Upper lobe of right lung (tissue), 1 donor: ENCODE data around the gene PANK1. TPM values are rescaled to one million over a fixed set of nuclear protein-coding genes. Genes with fewer than 3 reads are reported as not detected.
A peak's percentile ranks its signal among the peaks of the same experiment; 100 is the strongest.

Source experiments
- ATAC-seq: fragments of 200-7000 bp; cut with Tn5 transposase; one replicate; pipeline ENCODE4 v1.9.1; 2020; ENCODE audit warnings: mild to moderate bottlenecking, moderate library complexity
- DNase-seq: peaks from one replicate; pipeline ENCODE4 v3.0.0-alpha.2; 2020
- H3K27ac ChIP-seq: fragments of 200-600 bp; one replicate; pipeline ENCODE4 v1.8.0; 2022
- H3K27me3 ChIP-seq: fragments of 200-600 bp; one replicate; pipeline ENCODE4 v1.8.0; 2022; ENCODE audit warnings: mild to moderate bottlenecking
- H3K36me3 ChIP-seq: fragments of 200-600 bp; one replicate; pipeline ENCODE4 v1.8.0; 2022
- H3K4me1 ChIP-seq: fragments of 200-600 bp; one replicate; pipeline ENCODE4 v1.8.0; 2022
- H3K4me3 ChIP-seq: fragments of 200-600 bp; one replicate; pipeline ENCODE4 v1.8.0; 2022; ENCODE audit warnings: mild to moderate bottlenecking
- H3K9me3 ChIP-seq: fragments of 200-600 bp; one replicate; pipeline ENCODE4 v1.8.0; 2022
- intact Hi-C: fragments of 100-400 bp; cut with DNase I; formaldehyde crosslinking; loops from one replicate; pipeline ENCODE4 v1.11.0; 2022
- total RNA-seq: library from RNA; stranded (reverse); fragmentation: NEBNext Ultra II Directional; extraction: Animal tissue kit (Norgen Biotek cat#: 25700); gene quantifications from one replicate; pipeline ENCODE4 v1.2.1, GENCODE V29; 2021
- TF ChIP-seq, protein P1 (sequence below): fragments of 200-600 bp; IDR thresholded peaks from one replicate; pipeline ENCODE4 v1.8.0; 2022; ENCODE audit warnings: antibody characterized with exemption
- donor health status: DM: no; HTN: yes; CAD: no; lungs with severe emphysema.

PANK1 gene
- total RNA-seq, 1 donor from 2014 or later = 8.0 TPM

DNA sequence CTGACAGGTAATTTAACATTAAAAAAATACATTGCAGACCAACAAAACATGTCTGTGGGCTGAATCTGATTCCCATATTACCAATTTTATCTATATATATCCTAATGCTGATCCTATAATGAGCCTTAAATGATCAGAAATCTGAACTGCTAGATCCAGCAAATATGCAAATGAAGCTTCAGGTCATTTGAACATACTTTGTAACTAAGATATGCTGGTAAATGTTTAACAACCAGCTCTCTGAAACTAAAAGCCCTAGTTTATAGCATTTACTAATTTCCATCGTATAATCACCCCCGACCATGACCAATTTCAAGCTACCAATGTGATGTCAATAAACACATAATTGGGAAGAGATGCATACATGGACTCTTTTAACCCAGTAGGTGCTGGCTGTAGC, 42.1 kb downstream of the PANK1 start:
- no peaks in the 10 kb centered on the region for H3K9me3 ChIP-seq
- TF ChIP-seq, protein P1, sequence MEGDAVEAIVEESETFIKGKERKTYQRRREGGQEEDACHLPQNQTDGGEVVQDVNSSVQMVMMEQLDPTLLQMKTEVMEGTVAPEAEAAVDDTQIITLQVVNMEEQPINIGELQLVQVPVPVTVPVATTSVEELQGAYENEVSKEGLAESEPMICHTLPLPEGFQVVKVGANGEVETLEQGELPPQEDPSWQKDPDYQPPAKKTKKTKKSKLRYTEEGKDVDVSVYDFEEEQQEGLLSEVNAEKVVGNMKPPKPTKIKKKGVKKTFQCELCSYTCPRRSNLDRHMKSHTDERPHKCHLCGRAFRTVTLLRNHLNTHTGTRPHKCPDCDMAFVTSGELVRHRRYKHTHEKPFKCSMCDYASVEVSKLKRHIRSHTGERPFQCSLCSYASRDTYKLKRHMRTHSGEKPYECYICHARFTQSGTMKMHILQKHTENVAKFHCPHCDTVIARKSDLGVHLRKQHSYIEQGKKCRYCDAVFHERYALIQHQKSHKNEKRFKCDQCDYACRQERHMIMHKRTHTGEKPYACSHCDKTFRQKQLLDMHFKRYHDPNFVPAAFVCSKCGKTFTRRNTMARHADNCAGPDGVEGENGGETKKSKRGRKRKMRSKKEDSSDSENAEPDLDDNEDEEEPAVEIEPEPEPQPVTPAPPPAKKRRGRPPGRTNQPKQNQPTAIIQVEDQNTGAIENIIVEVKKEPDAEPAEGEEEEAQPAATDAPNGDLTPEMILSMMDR = no peak
- no peaks in the 10 kb centered on the region for H3K27me3 ChIP-seq
- H3K4me3 ChIP-seq = no peak overlapping the region
- no peak overlapping the region for H3K27ac ChIP-seq
- ATAC-seq (no peak), DNase-seq (no peak)
- intact Hi-C loops = no loop called here
- no peaks in the 10 kb centered on the region for H3K4me1 ChIP-seq
- H3K36me3 ChIP-seq = no peaks in the 10 kb centered on the region

DNA sequence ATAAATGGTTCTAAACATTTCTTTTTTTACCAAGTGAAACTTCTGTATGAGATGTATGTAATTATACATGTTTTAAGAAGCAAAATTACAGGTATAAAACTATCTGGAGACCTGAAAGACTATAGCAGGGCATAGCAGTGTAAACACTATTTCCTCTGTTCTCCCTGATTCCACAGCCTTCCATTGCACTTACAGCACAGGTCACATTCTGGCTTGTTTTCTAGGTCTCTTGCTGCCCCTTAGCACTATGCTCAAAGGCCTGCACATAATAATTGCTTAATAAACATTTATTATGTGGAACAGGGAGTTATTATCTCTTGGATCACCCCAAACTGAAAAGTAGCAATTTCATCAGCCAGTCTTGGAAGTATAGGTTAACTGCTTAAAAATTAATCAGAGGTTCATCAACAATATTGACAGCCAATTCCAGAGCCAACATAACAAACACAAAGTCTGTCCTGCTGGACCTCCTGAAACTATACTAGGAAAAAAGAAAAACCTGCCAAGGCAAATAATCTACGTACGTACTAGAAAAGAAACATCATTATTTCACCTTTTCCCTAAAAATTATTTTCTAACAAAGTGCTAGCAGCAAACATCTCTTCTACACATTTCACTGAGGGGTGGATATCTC, 43.2 kb downstream of the PANK1 start:
- TF ChIP-seq, protein P1 = no peak
- intact Hi-C loops = no loop called here
- no peaks in the 10 kb centered on the region for H3K4me1 ChIP-seq
- no peaks in the 10 kb centered on the region for H3K9me3 ChIP-seq
- H3K27me3 ChIP-seq = no peaks in the 10 kb centered on the region
- ATAC-seq (no peak), DNase-seq (no peak)
- H3K27ac ChIP-seq = no peak overlapping the region
- no peaks in the 10 kb centered on the region for H3K36me3 ChIP-seq
- H3K4me3 ChIP-seq = no peak overlapping the region

DNA sequence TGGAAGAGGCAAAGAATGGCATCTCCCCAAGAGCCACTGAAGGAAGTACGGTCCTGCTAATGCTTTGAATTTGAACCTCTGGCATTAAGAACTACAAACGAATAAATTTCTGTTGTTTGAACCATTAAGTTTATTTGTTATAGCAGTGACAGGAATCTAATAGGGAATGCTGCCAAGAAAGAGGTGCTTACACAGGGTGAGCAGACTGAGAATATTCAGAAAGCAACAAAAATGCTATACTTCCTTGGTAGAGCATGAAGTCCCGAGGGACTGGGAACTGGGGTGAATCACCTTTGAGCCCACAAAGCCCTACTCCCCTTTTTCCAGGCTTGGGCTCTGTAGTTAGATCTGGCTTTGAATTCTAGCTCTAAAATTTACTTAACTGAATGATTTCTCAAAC, 45.0 kb downstream of the PANK1 start:
- Histone ChIP-seq H3K36me3 (no peaks in the 10 kb centered on the region), H3K9me3 (no peaks in the 10 kb centered on the region), H3K27ac (no peak overlapping the region), H3K4me1 (no peaks in the 10 kb centered on the region), H3K4me3 (no peak overlapping the region), H3K27me3 (no peaks in the 10 kb centered on the region)
- TF ChIP-seq, protein P1 = no peak
- intact Hi-C loops = no loop called here
- DNase-seq (no peak), ATAC-seq (no peak)

DNA sequence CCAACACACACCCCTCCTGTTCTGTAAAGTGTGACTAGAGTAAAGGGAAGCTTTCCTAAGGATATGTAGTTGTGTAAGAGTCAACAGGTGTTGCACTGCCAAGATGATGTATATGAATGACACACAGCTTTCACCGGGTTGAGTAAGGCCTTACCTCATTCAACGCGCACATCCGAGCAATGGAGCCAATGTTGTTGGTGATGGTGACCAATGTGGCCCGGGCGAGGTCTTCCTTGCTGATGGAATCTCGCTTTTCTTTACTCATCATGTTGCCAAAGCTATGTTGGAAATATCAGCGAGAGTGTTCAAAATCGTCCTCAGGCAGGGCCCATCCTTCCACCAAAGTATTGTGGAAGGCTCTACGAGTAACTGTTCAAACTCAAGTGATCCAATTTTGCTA, 52.0 kb downstream of the PANK1 start:
- intact Hi-C loops = no loop called here
- H3K4me1 ChIP-seq = peaks cover 7% of the 10 kb centered on the region

DNA sequence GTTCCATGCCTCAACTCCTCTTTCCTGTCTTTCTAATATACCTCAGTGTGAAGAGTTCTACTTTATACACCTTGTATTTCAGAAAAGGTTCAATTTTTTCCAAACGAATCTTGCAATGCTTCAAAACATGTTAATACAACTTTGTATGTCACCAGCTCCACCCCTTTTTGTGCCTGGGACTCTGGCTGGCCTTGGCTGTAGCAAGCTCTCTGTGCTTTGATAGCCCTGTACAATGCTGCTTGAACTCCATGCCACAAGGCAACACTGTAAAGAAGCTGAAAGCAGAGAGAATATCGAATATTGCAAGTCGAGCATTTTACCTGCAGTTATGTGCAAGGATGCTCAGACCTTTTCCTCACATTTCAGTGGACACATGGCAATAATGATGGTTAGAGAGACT, 52.5 kb downstream of the PANK1 start:
- Histone ChIP-seq H3K27ac (no peak overlapping the region), H3K9me3 (no peaks in the 10 kb centered on the region), H3K27me3 (no peaks in the 10 kb centered on the region), H3K4me3 (no peak overlapping the region), H3K4me1 (peaks cover 7% of the 10 kb centered on the region), H3K36me3 (no peaks in the 10 kb centered on the region)
- DNase-seq = no peak
- intact Hi-C loops = no loop called here
- ATAC-seq = no peak
- TF ChIP-seq, protein P1 = no peak

More for the DNA sequence above, 52.0 kb downstream of the PANK1 start:
- Histone ChIP-seq H3K9me3 (no peaks in the 10 kb centered on the region), H3K27me3 (no peaks in the 10 kb centered on the region), H3K4me3 (no peak overlapping the region), H3K36me3 (no peaks in the 10 kb centered on the region), H3K27ac (no peak overlapping the region)
- TF ChIP-seq, protein P1 = no peak
- DNase-seq = no peak
- ATAC-seq = no peak

DNA sequence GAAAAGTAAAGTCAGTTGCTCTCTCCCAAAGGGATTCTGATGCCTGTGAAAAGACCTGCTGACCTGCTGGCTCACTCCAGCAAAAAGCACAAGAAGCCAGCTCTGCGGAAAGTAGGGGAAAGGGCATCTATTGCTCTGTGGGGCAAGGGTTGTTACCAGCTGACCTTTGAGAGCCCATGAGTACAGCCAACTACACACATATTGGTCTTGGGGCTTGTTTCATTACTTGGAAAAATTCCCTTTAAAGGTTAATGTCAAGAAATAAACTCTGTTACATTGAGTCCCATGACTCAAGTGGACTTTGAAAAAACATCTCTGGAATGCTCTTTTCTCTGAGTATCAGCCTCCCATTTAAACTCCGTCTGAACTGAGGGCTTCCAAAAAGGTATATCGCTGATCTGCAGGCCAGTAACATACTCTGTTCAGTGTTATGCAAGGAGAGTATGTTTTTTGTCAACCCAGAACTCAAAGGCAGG, 53.2 kb downstream of the PANK1 start:
- Histone ChIP-seq H3K4me1 (peaks cover 7% of the 10 kb centered on the region), H3K27me3 (no peaks in the 10 kb centered on the region), H3K4me3 (no peak overlapping the region), H3K27ac (no peak overlapping the region), H3K9me3 (no peaks in the 10 kb centered on the region), H3K36me3 (no peaks in the 10 kb centered on the region)
- intact Hi-C loops = no loop called here
- DNase-seq = no peak
- peak; percentile 91 for ATAC-seq
- TF ChIP-seq, protein P1 = no peak
